NCI-H510A treated with DMSO at 0.1 percent for 48 hours (cell line): ENCODE measurements around the gene CNTFR.
"Not testable (repeated sequence)": the region's sequence is repeated elsewhere in the genome, so short reads cannot be mapped to it uniquely, and the experiment has no call there.

Experiments
- DNase-seq: peaks from one replicate; lab custom pipeline; 2025; lab: John Stamatoyannopoulos, UW

Gene CNTFR, protein sequence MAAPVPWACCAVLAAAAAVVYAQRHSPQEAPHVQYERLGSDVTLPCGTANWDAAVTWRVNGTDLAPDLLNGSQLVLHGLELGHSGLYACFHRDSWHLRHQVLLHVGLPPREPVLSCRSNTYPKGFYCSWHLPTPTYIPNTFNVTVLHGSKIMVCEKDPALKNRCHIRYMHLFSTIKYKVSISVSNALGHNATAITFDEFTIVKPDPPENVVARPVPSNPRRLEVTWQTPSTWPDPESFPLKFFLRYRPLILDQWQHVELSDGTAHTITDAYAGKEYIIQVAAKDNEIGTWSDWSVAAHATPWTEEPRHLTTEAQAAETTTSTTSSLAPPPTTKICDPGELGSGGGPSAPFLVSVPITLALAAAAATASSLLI

GRCh38 chr9:34589636-34590380, at the start of gene CNTFR:
CNTFR (minus strand) TSS chr9:34589724; CDS start chr9:34568981, 20,743 bp downstream.
- DNase-seq = peak; percentile 9

DNA sequence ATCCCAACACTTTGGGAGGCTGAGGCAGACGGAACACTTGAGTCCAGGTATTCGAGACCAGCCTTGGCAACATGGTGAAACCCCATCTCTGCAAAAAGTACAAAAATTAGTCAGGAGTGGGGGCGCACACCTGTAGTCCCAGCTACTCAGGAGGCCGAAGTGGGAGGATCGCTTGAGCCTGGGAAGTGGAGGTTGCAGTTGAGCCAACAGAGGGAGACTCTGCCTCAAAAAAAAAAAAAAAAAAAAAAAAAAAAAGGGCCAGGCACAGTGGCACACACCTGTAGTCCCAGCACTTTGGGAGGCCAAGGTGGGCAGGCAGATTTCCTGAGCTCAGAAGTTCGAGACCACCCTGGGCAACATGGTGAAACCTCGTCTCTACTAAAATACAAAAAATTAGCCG, 49.8 kb upstream of the CNTFR start:
- DNase-seq = not testable (repeated sequence)

GRCh38 chr9:34638138-34638445, 48.6 kb upstream of the CNTFR start:
- no peak for DNase-seq

GRCh38 chr9:34637356-34638137, 48.0 kb upstream of the CNTFR start, which contains the start of gene SIGMAR1:
SIGMAR1 (minus strand) TSS chr9:34637787; CDS start chr9:34637697, 90 bp downstream.
- DNase-seq = peak; percentile 72

GRCh38 chr9:34636791-34637355, 47.3 kb upstream of the CNTFR start:
- no peak for DNase-seq

GRCh38 chr9:34635556-34635955, 46.0 kb upstream of the CNTFR start:
- no peak for DNase-seq

DNA sequence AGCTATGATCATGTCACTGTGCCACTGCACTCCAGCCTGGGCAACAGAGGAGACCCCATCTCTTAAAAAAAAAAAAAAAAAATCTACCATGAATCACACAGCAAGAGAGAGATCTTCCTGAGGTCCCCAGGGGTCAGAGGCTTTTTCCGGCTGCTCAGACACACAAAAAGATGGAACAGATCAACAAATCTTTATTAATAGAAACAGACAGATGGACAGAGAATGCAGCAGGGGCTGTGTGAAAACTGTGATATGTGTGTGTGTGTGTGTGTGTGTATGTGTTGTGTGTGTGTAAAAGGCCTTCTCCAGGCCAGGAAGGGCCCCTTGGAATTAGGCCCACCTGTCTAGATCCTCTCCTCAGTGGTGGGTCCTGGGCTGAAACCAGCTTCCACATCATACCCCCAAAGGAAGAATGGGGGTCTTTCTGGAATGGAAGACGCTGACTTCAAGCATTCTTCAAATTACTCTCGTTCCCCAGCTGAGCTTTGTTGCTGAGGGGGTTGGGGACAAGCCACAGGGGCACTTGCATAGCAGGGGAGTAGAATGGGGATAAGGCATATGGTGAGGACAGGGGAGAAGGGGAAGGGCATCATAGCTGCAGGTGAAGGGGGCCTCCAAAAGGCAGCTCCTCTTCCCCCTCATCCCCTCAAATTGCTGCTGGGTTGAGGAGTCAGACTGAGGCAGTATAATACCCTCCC, 45.2 kb upstream of the CNTFR start:
- no peak for DNase-seq

GRCh38 chr9:34633851-34634550, 44.5 kb upstream of the CNTFR start:
- peak; percentile 39 for DNase-seq

GRCh38 chr9:34633166-34633565, 43.6 kb upstream of the CNTFR start:
- DNase-seq = no peak

DNA sequence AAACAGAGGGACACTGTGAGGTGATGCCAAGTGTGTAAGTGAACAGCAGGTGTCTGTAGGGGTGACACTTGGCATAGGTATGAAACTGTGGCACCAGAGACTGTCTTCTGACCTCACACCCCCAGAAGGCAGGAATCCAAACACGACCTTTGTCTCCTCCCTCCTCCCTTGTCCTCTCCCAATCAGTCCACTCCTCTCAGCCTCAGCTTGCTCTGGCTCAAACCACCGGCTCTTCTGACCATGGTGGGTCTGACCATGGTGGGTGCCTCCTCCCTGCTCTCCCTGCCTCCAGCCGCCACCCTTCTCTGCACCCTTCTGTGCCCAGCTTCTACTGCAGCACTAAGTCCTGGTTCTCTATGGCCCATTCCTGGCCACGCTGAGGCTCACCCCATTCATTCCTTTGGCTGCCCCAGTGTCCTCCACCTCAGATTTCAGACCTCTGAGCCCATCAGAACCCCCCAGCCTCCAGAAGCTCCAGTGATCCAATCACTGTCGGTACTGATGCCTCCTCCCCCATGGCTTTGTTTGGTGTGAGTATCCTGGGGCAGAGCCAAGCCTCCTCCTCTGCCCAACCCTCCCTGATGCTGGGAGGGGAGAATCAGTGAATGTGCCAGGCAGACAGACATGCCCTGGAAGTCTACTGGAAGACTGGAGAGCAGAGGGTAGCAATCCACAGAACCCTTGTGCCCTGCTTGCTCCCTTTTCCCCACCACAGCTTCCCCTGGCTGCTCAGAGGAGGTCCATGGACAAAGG, 41.1 kb upstream of the CNTFR start:
- no peak for DNase-seq

DNA sequence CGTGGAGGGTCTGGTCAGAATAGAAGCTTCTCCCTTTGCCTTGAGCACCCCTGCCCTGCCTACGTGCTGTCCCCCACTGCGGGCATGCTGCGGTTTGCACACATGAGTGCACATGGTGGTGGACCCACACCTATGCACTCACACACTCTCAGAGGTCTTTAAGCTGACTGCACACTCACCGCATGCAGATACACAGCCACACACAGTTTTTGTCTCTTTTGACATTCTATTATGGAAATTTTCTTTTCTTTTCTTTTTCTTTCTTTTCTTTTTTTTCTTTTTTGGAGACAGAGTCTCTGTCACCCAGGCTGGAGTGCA, 39.9 kb upstream of the CNTFR start:
- DNase-seq = no peak

DNA sequence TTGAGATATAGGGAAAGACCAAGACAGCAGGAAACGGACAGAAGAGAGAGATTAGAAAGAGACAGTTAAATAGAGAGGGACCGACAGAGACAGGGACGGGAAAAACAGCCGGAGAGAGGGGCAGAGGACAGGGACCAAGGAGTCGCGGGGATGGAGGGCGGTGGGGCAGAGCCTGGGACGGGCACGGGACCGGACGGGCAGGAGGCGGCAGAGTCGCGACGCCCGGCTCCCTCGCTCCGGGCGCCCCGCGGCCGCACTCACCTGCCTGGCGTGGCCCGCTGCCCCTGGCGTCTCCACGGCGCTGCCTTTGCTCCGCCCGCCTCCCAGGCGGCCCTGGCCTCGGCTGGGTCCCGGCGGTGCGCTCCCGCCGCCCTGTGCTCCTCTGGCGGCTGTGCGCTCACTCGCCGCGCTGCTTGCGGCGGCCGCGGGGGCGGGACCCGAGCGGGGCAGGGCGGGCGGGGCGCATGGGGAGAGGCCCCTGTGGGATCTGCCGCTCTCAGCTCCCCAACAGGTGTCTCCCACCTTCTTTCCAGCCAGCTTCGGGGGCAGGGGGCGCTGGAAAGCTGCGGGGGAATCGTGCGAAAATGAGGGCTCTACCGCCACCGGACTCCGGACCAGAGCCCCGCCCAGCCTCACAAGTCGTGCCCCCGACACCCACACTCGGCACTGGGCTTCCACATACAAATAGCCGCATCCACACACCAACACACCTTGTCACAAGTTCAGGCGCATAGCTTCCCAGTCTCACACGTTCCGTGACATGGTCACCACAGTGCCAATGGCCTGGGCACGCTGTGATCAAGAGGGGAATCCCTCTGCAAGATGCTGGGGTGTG, 39.3 kb upstream of the CNTFR start, which contains the start of gene ARID3C:
TSS of gene ARID3C (minus strand) at position 411 of the 835 bp plus-strand sequence. CDS start 1,052 bp downstream, outside the sequence.
- DNase-seq = peak; percentile 9

DNA sequence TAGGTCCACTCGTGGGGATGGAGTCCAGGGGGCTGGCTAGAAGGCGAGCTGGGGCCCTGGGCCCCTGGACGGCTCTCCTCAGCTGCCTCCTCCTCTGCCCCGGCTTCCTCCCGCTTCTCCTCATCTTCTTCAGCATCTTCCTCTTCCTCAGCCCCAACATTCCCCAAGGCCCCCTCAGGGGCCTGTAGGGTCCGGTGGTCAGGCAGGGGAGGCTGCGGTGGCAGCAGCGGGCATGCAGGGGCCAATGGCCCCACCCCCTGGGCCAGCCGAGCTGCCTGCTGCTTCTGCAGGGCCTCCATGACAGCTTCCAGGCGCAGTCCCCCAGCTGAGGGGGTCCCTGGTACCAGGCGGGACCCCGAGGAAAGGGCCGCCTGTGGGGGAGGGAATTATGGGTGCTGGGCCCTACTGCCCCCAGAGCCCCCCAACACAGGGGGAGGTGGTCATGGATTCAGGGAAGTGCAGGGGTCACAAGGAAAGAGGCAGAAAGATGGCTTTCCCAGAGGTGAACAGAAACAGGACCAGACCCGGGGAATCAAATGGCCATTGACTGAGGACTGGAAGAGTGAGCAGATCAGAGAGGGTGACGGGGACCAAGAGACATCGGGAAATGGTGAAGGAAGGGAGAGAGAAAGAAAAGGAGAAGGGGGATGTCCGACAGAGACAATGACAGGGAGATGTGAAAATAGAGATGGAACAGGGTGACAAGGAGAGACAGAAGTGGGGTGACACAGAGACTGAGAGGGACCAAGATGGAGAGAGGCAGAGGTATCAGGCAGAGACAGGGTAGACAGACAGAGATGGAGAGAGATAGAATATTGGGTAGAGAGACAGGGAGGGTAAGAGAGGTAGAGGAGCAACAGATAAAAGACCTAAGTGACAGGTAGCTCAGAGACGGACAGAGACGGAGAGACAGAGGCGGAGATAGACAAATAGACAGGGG, 38.5 kb upstream of the CNTFR start:
- no peak for DNase-seq

GRCh38 chr9:34625186-34625486, 35.6 kb upstream of the CNTFR start:
- no peak for DNase-seq

DNA sequence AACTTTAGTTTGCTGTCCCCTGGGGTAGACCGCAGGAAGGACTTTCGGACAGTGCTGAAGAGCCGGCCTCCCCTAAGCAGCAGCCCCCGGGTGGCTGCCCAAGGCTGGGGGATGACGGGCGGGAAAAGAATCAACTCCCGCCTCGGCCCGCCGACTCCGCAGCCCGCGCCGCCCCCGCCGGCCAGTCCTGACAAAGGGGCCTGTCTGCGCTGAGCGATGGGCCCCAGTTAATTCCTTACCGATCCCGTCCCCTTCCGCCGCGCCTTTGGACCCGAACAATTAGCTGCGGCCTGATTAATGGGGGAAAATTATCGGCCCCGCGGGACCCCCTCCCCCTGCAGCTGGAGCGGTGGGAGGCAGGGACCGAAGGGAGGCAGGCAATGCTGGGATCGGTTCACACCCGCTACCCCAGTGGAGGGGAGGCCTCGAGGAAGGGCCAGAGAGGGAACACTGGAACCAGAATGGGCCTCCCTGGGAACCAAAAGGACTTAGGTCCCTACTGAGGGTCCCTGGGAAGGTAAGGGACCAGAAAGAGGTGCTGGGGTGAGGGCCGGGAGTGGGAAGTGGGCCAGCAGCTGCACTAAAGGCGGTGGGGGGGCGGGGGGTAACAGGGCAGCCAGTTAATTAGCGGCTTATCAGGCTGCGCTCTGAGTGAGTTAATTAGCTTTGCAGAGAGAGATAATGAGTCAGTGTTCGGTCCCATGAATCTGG, 35.1 kb upstream of the CNTFR start:
- DNase-seq = no peak

GRCh38 chr9:34623374-34624235, 34.1 kb upstream of the CNTFR start:
- no peak for DNase-seq
